OCI-LY7 (cell line): Measurements from ENCODE around the gene WDR36. TPM values are rescaled to one million over a fixed set of nuclear protein-coding genes. Genes with fewer than 3 reads are reported as not detected.

Source experiments
- BruUV-seq: library from RNA; stranded (reverse); fragments of 400-500 nt; replicated peaks from 2 replicates; lab custom pipeline; 2021; lab: Mats Ljungman, UMichigan
- CTCF ChIA-PET: fragments of 300-600 bp; sonication (Branson Sonifier 250); formaldehyde crosslinking; loops from one replicate; lab custom pipeline; 2022; ENCODE audit warnings: antibody characterized with exemption; ENCODE audit not compliant: unreplicated experiment; lab: Charles Lee
- POLR2A ChIA-PET: fragments of 300-600 bp; sonication (Branson Sonifier 250); formaldehyde crosslinking; loops from one replicate; lab custom pipeline; 2022; ENCODE audit warnings: antibody characterized with exemption; lab: Charles Lee
- DNase-seq: peaks from one replicate; pipeline ENCODE4 v3.0.0-alpha.2; 2015; ENCODE audit warnings: low spot score
- H2AFZ ChIP-seq: fragments of 200-600 bp; sonication (generic), shearing (Covaris generic); 2 replicates; pipeline ENCODE4 v1.6.1; 2014; ENCODE audit warnings: mild to moderate bottlenecking, antibody characterized with exemption, low read length, moderate library complexity
- H3K27ac ChIP-seq: fragments of 200-600 bp; sonication (generic); 2 replicates; pipeline ENCODE4 v1.5.1; 2014; ENCODE audit warnings: mixed run types, low read depth, mild to moderate bottlenecking, moderate library complexity, low read length, inconsistent platforms; ENCODE audit not compliant: poor library complexity, severe bottlenecking
- H3K36me3 ChIP-seq: fragments of 200-600 bp; sonication (generic); 2 replicates; pipeline ENCODE4 v1.6.1; 2014; ENCODE audit warnings: mild to moderate bottlenecking, antibody characterized with exemption, low read length, moderate library complexity, mixed read lengths; ENCODE audit not compliant: insufficient read depth
- H3K4me1 ChIP-seq: fragments of 200-600 bp; sonication (generic); 2 replicates; pipeline ENCODE4 v1.5.1; 2014; ENCODE audit warnings: mild to moderate bottlenecking, low read length; ENCODE audit not compliant: insufficient read depth, poor library complexity, severe bottlenecking
- H3K4me2 ChIP-seq: fragments of 200-600 bp; sonication (generic); 2 replicates; pipeline ENCODE4 v1.6.1; 2014; ENCODE audit warnings: mild to moderate bottlenecking, low read length
- H3K4me3 ChIP-seq: fragments of 200-600 bp; sonication (generic); 2 replicates; pipeline ENCODE4 v1.5.1; 2014; ENCODE audit warnings: mild to moderate bottlenecking, low read depth, low read length; ENCODE audit not compliant: poor library complexity, severe bottlenecking
- H3K79me2 ChIP-seq: fragments of 200-600 bp; sonication (generic); 2 replicates; pipeline ENCODE4 v1.6.1; 2016; ENCODE audit warnings: low read depth, mild to moderate bottlenecking, low read length, moderate library complexity, mixed read lengths; ENCODE audit not compliant: insufficient read depth
- H3K9me2 ChIP-seq: fragments of 200-600 bp; sonication (generic); 2 replicates; pipeline ENCODE4 v1.6.1; 2016; ENCODE audit warnings: mild to moderate bottlenecking, low read length, mixed read lengths; ENCODE audit not compliant: insufficient read depth
- H3K9me3 ChIP-seq: fragments of 200-600 bp; sonication (generic); 2 replicates; pipeline ENCODE4 v1.6.1; 2014; ENCODE audit warnings: mild to moderate bottlenecking, mixed run types, low read length, mixed read lengths
- H4K20me1 ChIP-seq: fragments of 200-600 bp; sonication (generic); 2 replicates; pipeline ENCODE4 v1.6.1; 2014; ENCODE audit warnings: mild to moderate bottlenecking, antibody characterized with exemption, low read length, moderate library complexity, mixed read lengths; ENCODE audit not compliant: insufficient read depth
- EZH2phosphoT487 ChIP-seq: fragments of 200-600 bp; sonication (generic); IDR thresholded peaks from 2 replicates; pipeline ENCODE4 v1.6.1; 2018; ENCODE audit warnings: low read depth, borderline replicate concordance, mild to moderate bottlenecking, mixed run types, antibody characterized with exemption, low read length, moderate library complexity, mixed read lengths
- intact Hi-C: fragments of 100-400 bp; cut with micrococcal nuclease; formaldehyde crosslinking; loops from one replicate; pipeline ENCODE4 v1.10.0; 2022; ENCODE audit not compliant: unreplicated experiment
- total RNA-seq, 2 experiments: library from RNA; depleted of rRNA in 1 of 2; stranded (reverse); fragments of >200 nt in 1 of 2; shearing (Covaris generic) in 1 of 2; gene quantifications; 2 replicates each; pipeline ENCODE4 v1.2.3, GENCODE V29; 2014 to 2022
- TF ChIP-seq, protein P1 (sequence below): fragments of 200-600 bp; sonication (generic); conservative IDR thresholded peaks from 2 replicates; pipeline ENCODE4 v1.5.1; 2014; ENCODE audit warnings: mild to moderate bottlenecking, antibody characterized with exemption, low read length, moderate library complexity, mixed read lengths

The WDR36 gene
- total RNA-seq, 2 experiments from 2014 or later = 46.5 to 49.4 TPM

DNA sequence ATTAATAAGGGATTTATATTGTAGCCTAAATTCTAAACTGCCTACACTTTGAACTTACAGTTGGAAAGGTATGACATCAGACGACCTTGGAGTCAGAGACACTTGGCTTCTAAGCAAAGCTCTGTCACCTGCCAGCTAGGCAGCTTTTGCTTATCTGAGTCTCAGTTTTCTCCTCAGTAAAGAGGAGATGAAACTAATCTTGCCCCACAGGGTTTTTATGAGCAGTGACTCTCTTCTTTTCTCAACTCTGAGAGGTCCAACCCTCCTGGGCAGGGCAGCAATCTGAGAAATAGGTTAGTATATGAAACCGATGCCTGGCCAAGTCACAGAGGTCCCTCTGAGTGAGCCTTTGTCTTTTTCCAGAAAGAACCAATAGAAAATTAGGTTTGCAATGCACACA, 53.9 kb downstream of the WDR36 start:
- no peak for DNase-seq
- Histone ChIP-seq H3K79me2 (no peaks in the 10 kb centered on the region), H3K9me3 (no peaks in the 10 kb centered on the region), H3K27ac (no peak overlapping the region), H3K4me1 (no peaks in the 10 kb centered on the region), H3K9me2 (no peaks in the 10 kb centered on the region), H3K36me3 (no peaks in the 10 kb centered on the region), H4K20me1 (no peaks in the 10 kb centered on the region), H3K4me2 (no peak overlapping the region), H3K4me3 (no peak overlapping the region), H2AFZ (no peak overlapping the region)
- TF ChIP-seq, protein P1, sequence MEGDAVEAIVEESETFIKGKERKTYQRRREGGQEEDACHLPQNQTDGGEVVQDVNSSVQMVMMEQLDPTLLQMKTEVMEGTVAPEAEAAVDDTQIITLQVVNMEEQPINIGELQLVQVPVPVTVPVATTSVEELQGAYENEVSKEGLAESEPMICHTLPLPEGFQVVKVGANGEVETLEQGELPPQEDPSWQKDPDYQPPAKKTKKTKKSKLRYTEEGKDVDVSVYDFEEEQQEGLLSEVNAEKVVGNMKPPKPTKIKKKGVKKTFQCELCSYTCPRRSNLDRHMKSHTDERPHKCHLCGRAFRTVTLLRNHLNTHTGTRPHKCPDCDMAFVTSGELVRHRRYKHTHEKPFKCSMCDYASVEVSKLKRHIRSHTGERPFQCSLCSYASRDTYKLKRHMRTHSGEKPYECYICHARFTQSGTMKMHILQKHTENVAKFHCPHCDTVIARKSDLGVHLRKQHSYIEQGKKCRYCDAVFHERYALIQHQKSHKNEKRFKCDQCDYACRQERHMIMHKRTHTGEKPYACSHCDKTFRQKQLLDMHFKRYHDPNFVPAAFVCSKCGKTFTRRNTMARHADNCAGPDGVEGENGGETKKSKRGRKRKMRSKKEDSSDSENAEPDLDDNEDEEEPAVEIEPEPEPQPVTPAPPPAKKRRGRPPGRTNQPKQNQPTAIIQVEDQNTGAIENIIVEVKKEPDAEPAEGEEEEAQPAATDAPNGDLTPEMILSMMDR = no peak
- TF ChIP-seq EZH2phosphoT487 = no peak
- CTCF ChIA-PET = no interaction called here
- intact Hi-C loops = no loop called here
- POLR2A ChIA-PET = interaction anchor here (0.7 kb wide), 1 partner anchor 12 kb away, joined by 3 read pairs; no protein-coding TSS in a partner anchor
- no TSS peak for BruUV-seq

DNA sequence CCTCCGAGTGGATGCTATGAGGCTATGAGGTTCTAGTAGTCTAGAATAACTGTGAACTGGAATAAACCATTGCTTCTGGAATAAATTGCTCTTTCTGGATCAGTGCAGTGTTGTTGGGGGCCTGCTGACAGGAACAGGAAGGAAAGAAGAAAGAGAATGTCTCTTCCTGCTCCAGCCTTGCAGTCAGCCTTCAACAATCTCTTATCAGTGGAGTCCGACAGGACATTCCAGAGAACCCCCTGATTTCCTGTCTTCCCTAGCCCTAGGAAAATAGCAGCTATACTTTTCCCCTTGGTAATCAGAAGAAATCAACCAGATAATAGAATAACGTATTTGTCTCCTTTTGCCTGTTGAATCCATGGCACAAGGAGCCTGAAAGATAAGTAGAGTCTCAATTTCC, 55.4 kb downstream of the WDR36 start:
- ChIA-PET CTCF (no interaction called here), POLR2A (interaction anchor here (0.8 kb wide), 1 partner anchor 58 kb away, joined by 3 read pairs; no protein-coding TSS in a partner anchor)
- H4K20me1 ChIP-seq = no peaks in the 10 kb centered on the region
- no TSS peak for BruUV-seq
- H3K4me3 ChIP-seq = no peak overlapping the region
- no peak overlapping the region for H2AFZ ChIP-seq
- TF ChIP-seq, protein P1 = no peak
- no peak for TF ChIP-seq EZH2phosphoT487
- H3K27ac ChIP-seq = no peak overlapping the region
- no peaks in the 10 kb centered on the region for H3K4me1 ChIP-seq
- no peak overlapping the region for H3K4me2 ChIP-seq
- no peaks in the 10 kb centered on the region for H3K36me3 ChIP-seq
- intact Hi-C loops = no loop called here
- H3K9me2 ChIP-seq = no peaks in the 10 kb centered on the region
- H3K9me3 ChIP-seq = no peaks in the 10 kb centered on the region
- DNase-seq = no peak
- no peaks in the 10 kb centered on the region for H3K79me2 ChIP-seq

DNA sequence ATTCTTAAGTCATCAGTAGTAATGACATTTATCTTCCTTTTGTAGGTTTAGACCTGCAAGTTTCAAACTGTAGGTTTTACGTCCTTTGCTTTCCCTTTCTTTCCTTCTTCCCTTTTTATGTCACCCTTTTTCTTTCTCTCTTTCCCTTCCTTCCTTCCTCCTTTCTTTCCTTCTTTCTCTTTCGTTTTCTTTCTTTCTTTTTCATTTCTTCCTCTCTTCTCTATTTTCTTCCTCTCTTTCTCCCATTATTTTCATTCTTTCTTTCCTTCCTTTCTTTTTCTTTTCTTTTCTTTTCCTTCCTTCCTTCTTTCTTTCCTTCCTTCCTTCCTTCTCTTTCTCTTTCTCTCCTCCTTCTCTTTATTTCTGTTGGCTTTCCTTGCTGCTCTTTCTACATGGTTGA, 59.9 kb downstream of the WDR36 start:
- ChIA-PET POLR2A (no interaction called here), CTCF (no interaction called here)
- H3K9me2 ChIP-seq = no peaks in the 10 kb centered on the region
- H3K36me3 ChIP-seq = no peaks in the 10 kb centered on the region
- no peaks in the 10 kb centered on the region for H3K4me1 ChIP-seq
- H3K9me3 ChIP-seq = no peaks in the 10 kb centered on the region
- intact Hi-C loops = no loop called here
- H2AFZ ChIP-seq = no peak overlapping the region
- no peak overlapping the region for H3K4me3 ChIP-seq
- H3K27ac ChIP-seq = no peak overlapping the region
- no peak overlapping the region for H3K4me2 ChIP-seq
- H4K20me1 ChIP-seq = no peaks in the 10 kb centered on the region
- no TSS peak for BruUV-seq
- TF ChIP-seq, protein P1 = no peak
- no peak for DNase-seq
- H3K79me2 ChIP-seq = no peaks in the 10 kb centered on the region
